ENCODE measurements around the gene COX6A1.

COX6A1 gene

GRCh38 chr12:120413901-120414695, 23.8 kb upstream of the COX6A1 start:
- no peak overlapping the region for H3K27ac ChIP-seq
- no peak for TF ChIP-seq ZFX (IDR thresholded peaks at IDR 0.05; ENCODE audit: borderline replicate concordance)
- TF ChIP-seq, protein P1, sequence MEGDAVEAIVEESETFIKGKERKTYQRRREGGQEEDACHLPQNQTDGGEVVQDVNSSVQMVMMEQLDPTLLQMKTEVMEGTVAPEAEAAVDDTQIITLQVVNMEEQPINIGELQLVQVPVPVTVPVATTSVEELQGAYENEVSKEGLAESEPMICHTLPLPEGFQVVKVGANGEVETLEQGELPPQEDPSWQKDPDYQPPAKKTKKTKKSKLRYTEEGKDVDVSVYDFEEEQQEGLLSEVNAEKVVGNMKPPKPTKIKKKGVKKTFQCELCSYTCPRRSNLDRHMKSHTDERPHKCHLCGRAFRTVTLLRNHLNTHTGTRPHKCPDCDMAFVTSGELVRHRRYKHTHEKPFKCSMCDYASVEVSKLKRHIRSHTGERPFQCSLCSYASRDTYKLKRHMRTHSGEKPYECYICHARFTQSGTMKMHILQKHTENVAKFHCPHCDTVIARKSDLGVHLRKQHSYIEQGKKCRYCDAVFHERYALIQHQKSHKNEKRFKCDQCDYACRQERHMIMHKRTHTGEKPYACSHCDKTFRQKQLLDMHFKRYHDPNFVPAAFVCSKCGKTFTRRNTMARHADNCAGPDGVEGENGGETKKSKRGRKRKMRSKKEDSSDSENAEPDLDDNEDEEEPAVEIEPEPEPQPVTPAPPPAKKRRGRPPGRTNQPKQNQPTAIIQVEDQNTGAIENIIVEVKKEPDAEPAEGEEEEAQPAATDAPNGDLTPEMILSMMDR (IDR thresholded peaks at IDR 0.05): no peak

- TF ChIP-seq, protein P1 (IDR thresholded peaks at IDR 0.05): no peak
- no peak for TF ChIP-seq ZFX (IDR thresholded peaks at IDR 0.05; ENCODE audit: borderline replicate concordance)
- H3K27ac ChIP-seq: no peak overlapping the region
Observed at GRCh38 chr12:120416490-120417216, 21.3 kb upstream of the COX6A1 start.

GRCh38 chr12:120417917-120418580, 19.9 kb upstream of the COX6A1 start:
- no peak for TF ChIP-seq ZFX (IDR thresholded peaks at IDR 0.05; ENCODE audit: borderline replicate concordance)
- TF ChIP-seq, protein P1 (IDR thresholded peaks at IDR 0.05): no peak
- H3K27ac ChIP-seq: no peak overlapping the region

DNA sequence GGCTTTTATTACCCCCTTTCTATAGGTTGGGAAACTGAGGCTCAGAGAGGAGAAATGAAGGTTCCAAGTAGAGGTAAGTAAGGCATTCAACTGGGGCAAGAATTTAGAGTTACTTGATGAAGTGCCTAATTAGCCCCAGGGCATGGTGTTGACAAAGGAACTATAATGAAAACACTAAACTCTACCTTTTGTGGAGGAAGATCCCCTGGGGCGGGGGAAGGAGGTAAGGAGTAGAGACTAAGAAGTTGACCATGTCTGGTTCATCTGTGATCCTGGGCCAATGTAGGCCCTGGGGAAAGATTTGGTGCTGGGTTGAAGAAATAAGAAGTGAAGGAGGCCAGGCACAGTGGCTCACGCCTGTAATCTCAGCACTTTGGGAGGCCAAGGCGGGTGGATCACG, 16.2 kb upstream of the COX6A1 start:
- TF ChIP-seq, protein P1 (IDR thresholded peaks at IDR 0.05): no peak
- TF ChIP-seq ZFX (IDR thresholded peaks at IDR 0.05; ENCODE audit: borderline replicate concordance): no peak
- no peak overlapping the region for H3K27ac ChIP-seq

DNA sequence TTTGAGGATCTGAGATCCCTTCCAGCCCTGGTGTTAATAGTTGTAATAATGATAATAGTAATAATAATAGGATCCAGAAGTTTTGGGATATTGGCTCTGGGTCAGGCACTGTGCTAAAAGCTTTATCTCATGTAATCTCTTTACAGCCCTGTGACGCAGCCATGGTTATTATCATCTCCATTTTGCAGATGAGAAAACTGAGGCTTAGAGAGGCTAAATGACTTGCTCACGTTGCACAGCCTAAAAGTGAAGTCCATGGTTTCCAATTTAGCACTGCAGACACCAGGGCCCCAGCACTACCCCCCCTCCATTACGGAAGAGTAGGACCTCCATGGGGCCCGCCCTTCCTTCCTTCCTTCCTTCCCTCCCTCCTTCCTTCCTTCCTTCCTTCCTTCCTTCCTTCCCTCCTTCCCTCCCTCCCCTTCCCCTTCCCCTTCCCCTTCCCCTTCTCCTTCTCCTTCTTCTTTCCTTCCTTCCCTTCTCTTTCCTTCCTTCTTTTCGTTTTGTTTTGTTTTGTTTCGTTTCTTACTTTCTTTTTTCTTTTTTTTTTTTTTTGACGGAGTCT, 14.9 kb upstream of the COX6A1 start:
- H3K27ac ChIP-seq: no peak overlapping the region
- no peak for TF ChIP-seq ZFX (IDR thresholded peaks at IDR 0.05; ENCODE audit: borderline replicate concordance)
- TF ChIP-seq, protein P1 (IDR thresholded peaks at IDR 0.05): no peak

DNA sequence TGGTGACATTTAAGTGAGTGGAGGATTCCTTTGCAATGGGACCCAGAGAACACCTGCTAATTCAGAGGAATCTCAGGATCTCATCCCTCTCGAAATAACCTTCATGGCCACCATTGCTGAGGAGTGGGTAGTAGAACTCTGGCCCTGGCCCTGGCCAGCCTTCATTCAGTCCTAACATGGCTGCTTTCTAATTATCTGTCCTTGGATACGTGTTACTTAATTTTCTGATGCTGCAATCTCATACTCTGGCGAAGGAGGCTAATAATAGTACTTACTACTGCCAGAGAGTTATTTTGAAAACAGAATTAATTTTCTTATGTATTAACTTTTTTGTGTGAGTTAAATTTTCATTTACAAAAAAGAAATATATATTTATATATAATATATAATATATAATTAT, 12.1 kb upstream of the COX6A1 start:
- H3K27ac ChIP-seq: no peak overlapping the region

More for the DNA sequence above, 12.1 kb upstream of the COX6A1 start:
- TF ChIP-seq, protein P1 (IDR thresholded peaks at IDR 0.05): no peak
- no peak for TF ChIP-seq ZFX (IDR thresholded peaks at IDR 0.05; ENCODE audit: borderline replicate concordance)

Measured in 22Rv1 (cell line).